SIG-M5 (cell line): ENCODE measurements around the gene FTH1.
"Not testable (repeated sequence)": the region's sequence is repeated elsewhere in the genome, so short reads cannot be mapped to it uniquely, and the experiment has no call there.

Source experiments
- DNase-seq: peaks from one replicate; lab custom pipeline; 2025; lab: John Stamatoyannopoulos, UW

FTH1 gene

DNA sequence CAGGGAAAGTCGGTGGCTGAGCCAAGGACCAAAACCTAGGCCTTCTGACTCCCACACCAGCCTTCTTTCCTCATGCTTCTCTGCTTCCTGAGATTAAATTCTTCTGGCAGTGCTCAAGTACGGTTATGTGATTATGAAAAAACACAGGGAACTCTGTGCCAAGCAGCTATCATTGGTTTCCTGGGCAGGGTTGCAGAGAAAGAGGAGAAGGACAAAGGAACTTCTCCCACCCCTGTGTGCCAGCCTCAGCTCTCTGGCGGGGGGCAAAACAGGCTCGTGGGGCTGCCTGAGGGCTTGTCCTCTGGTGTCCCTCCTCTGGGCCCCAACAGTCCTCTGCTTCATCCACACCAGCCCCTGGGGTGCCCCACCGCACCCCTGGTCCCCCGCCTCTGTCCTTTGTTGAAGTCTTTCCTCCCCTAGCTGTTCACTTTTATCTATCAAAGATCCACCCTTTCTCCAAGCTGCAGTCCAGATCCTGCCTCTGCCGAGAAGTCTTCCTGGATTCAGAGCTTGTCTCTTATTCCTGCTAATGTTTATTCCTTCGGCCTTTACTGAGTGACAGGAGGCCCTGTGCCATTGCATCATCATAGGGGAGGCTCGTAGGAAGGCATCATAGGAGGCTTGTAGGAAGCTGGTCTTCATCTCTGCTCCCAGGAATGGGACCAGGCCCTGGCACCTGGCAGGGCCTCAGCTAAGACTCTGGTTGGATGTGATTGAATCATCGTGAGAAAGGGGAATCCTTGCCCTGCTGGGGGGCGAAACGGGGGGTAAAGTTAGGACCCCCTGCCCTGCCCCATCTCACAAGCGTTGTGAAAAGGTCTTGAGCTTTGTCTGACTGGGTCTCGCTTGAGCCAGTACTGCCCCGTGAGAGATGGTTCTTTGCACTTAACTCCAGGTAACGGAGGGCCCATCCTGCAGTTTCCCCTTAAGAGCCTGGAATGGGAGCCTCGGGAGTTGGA lies 11.5 kb upstream of the FTH1 start:
- DNase-seq: no peak

DNA sequence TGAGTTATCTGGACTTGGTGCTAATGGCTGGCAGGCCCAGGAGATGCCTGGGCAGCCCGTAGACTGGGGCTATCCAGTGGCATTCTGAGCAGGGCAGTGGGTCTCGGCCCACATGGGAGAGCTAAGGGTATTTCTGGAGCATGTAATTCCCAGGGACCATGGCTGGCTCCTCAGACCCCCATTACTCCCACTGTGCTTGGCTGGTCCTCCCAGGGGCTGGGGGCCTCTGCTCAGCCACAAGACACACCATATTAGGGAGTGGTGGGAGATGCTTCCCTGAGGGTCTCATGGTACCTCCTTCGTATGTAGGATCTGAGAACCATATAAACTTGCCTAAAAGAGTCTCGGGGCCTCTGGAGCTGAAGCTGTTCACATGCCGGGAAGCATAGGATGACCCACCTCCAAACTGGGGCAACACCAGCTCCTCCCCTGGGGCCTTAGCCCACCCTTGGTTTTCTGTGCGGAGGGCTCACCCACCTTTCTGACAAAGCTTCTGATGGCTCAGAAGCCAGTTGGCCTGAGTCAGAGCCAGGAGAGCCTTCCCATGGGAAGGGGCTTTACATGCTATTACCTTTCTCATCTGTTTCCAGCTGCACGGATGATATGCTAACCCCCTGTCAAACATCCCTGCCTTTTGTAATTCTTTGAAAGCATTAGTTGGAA lies 9.5 kb upstream of the FTH1 start:
- no peak for DNase-seq

DNA sequence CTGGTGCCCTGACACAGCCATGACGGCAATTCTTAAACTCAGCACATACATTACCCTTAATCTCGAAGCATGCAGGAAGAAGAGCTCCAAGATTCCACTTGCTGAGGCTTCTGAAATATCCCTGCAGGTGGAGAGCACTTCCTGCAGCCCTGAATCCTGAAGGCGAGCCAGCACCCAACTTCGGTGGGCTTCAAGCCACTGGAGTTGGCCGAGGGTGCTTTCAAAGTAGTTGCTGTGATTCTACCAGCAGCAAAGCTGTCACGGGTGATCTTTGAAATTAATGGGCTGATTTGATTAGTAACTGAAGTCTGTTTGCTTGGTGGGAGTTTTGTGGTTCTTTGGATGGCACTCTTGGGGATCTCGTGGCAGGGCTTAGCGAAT lies 9.0 kb upstream of the FTH1 start:
- DNase-seq: no peak

DNA sequence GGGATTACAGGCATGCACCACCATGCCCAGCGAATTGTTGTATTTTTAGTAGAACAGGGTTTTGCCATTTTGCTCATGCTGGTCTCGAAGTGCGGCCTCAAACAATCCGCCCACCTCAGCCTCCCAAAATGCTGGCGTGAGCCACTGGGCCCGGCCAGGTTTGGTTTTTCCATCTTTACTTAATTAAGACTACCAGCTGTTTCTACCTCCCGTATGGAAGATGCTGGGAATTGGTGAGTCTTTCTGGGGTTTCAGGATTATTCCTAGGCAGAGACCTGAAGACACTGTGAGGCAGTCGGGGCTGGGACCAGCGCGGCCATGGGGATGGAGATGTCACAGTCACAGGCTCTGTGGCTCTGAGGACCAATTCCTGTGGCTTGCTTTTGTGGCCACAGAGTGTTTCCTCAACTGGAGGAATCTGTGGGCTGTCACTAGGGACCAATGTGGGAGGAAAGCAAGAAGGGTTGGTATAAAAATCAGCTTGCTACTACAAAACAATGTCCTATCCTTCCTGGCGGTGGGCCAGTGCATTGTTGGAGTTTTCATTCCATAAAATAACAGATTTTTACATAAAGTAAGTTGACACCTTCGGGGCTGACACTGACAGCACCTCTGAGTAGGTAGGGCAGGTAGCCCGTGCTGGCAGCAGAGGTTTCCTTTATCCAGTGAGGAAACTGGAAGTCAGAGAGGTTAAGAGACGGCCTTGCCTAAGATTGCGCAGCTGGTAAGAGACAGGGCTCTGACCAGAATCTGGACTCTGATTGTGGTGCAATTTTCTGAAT lies 8.4 kb upstream of the FTH1 start:
- DNase-seq: no peak

DNA sequence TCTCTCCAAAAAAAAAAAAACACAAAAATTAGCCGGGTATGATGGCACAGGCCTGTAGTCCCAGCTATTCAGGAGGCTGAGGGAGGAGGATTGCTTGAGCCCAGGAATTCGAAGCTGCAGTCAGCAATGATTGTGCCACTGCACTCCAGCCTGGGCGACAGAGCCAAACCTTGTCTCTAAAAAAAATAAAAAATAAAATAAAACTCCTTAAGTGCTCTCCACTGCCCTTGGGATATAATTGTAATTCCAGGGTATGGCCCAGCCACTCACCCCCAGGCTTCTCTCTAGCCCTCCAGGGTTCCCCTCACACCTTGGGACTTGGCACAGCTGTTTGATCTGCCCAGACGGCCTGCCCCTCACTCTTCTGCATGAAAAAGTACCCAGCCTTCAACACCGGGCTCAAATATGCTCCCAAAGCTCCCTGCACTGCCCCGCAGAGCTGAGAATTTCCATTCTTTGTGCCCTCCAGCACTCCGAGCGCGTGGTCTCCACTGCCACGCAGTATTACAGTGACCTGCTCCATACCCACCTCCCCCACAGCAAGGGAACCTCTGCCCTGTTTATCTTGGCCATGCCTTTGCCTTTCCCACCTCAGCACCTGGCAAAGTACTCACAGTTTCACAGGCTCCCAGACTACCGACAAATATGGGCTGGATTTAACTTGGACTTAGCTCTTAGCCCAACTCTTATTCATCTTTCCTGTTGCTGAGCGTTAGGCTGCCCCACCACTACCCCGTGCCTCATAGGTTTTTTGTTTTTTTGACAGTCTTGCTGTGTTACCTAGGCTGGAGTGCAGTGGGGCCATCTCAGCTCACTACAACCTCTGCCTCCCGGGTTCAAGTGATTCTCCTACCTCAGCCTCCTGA lies 7.6 kb upstream of the FTH1 start:
- DNase-seq: no peak

DNA sequence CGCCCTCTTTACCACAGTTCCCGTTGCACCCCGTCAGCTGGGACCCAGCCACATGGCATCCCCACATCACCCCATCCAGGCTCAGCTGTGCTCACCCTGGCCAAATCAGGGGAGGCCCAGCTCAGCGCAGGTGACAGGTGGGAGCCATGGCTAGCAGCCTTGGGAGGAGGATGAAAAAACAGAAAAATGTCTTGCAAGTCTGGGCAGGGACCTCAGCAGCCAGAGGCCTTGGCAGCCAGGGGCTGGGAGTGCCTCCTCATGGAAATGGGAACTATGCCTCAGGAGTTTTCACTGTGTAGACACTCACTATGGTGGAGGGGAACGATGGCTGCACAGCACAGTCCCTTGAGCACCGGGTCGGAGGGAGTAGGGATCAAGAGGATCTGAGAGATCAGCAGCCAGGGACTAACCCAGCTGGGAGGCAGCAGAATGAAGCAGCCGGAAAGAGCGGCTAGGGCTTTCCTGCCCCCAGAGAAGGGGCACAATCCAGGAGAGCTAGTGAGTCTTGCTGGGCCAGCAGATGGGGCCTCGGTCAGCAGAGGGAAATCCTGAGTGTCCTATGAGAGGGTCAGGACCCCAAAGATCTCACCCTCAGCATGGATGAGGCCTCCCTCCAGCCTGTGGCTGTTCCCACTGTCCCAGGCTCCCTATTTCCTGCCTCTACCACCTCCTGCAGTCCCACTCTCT lies 6.2 kb upstream of the FTH1 start:
- DNase-seq: no peak

DNA sequence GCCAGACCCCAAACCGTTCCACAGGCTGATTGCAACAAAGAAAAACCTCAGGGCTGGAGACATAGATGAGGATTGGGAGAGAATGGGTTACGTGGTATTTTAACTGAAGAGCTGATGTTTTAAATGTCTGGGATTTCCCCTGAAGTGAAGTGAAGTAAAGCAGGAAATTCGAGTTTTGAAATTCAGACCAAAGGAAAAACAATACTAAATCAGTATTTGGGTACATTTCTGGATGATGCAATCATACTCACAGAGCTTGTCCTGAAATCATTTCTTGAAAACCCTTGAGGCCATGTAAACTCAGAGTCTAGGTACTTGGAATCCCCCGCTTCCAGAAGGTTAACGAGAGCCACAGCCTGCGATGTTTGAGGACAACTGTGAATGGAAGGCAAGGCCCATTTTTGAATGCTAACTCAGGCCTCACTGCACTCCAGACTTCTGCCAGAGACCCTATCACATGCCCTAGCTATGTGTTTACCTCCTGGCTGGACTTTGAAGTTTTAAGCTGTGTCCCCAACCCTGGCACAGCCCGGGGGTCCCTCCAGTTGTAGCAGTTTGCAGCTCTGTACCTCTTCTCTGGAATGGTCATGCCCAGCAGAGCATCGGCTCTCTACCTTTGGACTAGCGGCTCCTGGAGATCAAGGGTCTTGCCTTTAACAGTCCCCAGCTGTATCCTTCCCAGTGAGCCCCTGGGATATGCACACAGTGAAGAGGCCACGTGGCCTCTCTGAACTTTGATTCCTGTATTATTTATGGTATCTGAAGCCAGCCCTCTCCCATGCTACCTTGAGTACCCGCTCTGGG lies 5.4 kb upstream of the FTH1 start:
- no peak for DNase-seq

DNA sequence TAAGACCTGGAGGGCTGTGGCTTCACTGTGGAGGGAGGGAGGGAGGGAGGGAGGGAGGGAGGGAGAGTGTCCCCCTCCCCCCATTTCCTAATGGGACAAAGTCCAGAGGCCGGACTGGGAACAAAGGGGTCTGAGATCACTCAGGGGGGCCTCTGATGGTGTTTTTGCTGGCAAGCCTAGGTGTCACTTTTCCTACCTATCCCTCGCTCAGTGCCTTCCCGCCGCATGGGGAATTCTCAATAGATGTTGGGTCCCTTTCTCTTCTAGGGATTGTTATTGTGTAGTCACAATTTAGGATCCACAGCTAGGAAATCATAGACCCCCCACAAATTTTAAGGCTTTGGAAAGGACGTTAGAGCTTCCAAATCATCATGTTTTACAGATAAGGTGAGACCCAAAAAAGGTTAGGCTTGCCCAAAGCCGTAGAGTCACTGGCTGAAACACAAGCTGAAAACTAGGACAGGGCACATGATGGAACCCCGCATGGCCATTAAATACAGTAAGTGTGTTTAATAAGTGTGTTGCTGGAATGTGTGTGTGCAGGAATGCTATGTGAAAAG lies 4.8 kb upstream of the FTH1 start:
- no peak for DNase-seq

DNA sequence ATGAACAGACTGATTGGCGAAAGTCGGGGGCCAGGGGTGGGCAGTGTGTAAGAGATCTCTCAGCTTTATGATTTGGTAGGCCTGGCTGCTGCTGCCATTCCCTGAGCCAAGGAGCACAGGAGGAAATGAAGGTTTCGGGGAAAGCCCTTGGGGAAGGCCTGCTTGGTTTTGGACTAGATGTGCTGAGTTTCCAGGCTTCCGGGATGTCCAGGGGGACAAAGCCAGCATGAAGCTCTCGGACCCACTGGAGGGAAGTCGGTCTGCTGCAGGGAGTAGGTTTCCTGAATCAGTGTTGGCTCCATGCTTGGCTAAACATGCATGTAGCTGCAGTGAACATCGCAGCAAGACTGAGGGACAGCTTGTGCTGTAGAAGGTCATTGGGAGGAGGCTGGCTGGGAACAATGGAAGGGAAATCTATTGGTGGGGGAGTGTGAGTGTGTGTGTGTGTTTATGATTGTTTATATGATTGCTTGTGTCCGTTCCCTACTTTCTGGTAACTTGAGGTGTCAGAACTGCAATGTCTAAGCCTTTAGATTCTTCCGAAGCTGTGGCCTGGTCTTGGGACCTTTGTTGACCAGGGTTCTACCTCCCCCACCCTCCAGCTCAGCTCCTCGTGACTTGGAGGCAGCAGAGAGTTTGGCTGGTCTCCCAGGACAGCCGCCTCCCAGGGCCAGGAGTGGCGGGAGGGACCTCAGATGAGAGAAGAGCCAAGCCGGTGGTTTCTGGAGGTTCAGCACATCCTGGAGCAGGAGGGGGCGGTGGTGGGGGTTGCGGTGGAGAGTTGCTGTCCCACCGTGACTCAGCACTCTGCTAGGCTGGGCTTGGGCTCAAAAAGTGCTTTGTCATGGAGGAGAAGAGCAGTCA lies 4.0 kb upstream of the FTH1 start:
- peak; percentile 40 for DNase-seq

DNA sequence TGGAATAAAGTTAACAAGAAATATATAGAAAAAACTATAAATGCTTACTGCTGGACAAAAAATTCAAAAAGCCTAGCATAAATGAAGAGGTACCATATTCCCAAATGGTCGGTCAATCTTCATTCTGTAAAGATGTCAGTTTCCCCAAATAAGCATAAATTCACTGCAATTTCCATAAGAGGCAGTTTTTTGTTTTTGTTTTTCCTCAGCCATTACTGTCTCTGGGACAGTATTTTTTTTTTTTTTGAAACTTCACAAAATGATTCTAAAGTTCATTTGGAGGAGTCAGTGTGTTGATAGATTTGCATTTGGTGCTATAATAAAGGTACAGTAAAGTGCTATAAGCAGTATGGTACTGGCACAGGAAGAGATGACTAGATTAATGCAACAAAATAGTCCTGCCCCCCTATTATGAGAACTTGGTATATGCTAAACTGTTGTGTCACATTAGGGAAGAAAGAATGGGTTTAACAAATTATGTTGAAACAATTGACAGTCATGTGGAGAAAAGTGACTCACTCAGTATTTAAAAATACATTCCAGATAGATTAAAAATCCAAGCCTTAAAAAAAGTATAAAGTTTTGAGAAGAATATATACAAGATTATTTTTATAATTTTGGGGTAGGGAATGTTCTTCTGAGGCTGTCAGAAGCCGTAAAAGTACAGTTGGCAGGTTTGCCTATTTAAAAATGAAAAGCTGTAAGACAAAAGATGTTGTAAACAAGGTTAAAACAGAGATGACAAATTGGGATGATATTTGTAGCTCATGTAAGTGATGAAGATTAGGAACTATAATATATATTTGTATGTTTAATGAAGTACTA lies 2.6 kb upstream of the FTH1 start:
- DNase-seq: peak; percentile 45

DNA sequence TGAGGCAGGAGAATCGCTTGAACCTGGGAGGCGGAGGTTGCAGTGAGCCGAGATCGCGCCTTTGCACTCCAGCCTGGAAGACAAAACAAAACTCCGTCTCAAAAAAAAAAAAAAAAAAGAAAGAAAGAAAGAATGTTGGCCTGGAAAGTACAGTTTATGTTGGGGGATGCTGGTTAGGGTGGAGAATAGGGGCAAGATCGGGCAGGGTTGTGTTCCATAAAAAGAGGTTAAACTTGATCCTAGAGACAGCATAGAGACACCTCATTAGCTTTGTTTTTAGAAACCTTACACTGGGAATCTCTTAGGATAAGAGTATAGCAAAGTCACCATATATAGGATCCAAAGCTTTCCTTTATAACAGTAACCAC lies 1.9 kb upstream of the FTH1 start:
- no peak for DNase-seq

DNA sequence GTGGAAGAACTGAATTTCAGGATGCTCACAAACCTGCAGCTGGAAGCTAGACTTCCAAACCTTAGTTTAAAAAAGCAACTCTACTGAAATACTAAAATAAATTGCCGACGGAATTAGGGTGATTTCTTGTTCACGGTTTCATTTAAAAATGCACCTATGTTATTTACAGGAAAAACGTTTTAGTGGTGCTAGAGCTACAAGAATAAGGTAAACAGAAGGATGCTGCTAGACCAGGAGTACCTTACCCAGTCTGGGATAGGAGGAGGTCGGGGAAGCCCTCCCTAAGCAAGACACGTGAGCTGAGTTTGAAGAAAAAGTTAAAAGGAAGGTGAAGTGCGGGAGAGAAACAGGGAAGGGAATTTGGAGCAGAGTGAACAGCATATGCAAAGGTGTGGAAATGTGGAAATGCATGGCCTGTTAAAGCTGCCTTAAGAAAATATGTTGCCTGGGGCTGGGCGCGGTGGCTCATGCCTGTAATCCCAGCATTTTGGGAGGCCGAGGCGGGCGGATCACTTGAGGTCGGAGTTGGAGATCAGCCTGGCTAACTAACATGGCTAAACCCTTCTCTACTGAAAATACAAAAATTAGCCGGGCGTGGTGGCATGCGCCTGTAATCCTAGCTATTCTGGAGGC lies 1.4 kb upstream of the FTH1 start:
- DNase-seq: no peak

DNA sequence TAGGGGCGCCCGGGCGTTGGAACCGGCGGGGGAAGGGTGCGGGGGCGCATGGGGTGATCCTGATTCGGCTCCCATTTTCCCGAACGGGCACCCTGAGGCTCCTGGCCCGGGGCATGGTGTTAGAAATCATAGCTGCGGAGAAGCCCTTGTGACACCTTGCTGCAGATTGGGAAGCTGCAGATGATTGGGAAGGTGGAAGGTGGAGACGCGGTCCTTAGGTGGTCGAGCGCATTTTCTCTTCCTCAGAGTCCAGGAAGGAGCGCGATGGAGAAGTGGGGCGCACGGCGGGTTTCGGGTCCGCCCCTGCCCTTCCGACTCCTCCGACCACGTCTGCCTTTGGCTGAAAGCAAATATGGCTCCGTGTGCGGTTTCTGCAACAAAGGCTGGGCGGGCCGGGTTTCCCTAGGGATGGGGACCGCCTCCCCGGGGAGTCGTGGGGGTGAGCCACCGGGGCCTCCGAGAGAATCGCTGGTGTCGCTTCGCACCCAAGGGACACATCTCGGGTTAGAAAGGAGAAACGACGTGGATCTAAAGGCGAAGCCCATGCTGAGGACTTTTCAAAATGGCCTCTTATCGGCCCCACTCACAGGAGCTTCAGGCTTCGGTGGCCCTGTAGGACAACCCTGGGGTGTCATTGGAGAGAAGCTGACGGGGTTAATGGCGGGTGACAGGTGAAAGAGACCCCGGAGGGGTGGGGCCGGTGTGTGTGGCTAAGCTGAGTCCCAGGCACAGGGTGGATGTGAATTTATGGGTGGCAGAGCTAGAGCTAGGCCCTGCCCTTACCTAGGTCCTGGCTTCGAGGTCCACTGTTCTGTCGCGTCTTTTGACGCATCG lies 707 bp upstream of the FTH1 start:
- no peak for DNase-seq

DNA sequence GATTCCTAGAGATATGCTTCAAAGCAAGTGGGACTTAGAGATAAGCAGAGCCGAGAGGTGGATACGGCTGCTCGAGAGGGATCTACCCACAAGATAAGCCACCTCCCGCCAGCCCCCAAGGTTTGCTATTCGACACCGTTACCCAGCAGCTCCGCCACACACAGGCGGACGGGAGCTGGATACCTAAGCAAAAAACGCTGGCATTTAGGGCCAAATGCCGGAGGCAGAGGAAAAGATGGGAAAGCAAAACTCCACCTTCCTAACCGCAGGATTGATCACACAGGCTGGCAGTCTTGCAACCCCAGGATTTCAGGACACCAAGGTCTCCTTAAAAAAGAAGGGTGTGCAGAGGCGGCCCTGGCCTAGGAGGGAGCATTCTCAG lies 709 bp downstream of the FTH1 start:
- DNase-seq: no peak

DNA sequence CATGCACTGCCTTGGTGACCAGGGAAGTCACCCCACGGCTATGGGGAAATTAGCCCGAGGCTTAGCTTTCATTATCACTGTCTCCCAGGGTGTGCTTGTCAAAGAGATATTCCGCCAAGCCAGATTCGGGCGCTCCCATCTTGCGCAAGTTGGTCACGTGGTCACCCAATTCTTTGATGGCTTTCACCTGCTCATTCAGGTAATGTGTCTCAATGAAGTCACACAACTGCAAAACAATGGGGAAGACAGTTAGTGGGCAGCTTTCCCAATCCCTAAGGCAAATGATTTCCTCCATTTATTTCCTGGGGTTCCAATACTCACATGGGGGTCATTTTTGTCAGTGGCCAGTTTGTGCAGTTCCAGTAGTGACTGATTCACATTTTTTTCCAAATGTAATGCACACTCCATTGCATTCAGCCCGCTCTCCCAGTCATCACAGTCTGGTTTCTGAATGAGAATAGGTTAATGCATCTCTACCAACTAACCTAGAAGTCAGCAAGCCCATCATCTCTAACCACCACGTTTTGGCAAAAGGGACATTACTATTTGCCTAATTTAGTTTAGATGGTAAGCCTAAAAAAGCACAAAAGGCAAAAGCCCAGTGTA lies 2.7 kb downstream of the FTH1 start:
- DNase-seq: not testable (repeated sequence)

DNA sequence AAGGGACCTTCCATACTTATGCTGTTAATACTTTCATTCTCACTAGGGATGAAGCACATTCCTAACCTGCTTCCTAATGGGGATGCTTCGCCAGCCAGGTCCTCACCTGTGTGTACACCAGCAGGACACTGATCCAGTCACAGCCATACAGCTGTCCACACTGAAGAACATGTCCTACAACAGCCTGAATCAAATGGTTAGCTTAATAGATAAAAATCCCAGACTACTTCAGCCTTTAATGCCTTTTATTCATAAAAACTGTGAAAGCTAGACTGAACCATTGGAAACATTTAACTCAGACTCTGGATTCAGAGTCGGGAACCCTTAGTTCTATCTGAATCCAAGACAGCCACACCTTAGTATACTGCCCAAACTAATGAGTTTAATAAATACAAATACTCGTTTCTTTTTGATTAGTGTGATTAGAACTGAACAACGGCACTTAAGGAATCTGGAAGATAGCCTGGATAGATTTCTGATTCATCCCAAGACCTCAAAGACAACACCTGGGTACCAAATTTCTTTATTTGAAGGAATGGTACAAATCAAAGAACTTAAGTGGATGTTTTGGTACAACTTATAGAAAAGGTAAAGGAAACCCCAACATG lies 3.3 kb downstream of the FTH1 start:
- DNase-seq: no peak
